GM21526 (cell line): ENCODE results near the gene ITPR1.

ENCODE experiments used
- ATAC-seq: cut with Tn5 transposase; IDR thresholded peaks from one replicate; pipeline ENCODE4 v1.9.1; 2021; ENCODE audit warnings: moderate library complexity; ENCODE audit not compliant: unreplicated experiment, low FRiP score

The ITPR1 gene

GRCh38 chr3:4859788-4860187 is 366.6 kb downstream of the ITPR1 start:
- ATAC-seq = no peak

DNA sequence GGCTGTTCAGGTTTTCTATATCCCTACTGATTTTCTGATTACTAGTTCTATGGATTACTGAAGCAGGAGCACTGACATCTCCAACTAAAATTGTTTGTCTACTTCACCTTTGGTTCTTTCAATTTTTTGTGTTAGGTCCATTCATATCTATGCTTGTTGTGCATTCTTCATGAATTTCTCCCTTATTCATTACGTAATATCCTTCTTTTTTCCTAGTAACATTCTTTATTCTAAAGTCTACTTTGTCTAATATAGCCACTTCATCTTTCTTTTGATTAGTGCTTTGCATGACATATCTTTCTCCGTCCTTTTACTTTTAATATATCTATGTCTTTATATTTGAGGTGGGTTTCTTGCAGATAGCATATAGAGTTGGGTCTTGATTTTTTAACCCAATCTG is 369.8 kb downstream of the ITPR1 start:
- ATAC-seq = no peak

GRCh38 chr3:4864503-4864902 is 371.4 kb downstream of the ITPR1 start:
- no peak for ATAC-seq

DNA sequence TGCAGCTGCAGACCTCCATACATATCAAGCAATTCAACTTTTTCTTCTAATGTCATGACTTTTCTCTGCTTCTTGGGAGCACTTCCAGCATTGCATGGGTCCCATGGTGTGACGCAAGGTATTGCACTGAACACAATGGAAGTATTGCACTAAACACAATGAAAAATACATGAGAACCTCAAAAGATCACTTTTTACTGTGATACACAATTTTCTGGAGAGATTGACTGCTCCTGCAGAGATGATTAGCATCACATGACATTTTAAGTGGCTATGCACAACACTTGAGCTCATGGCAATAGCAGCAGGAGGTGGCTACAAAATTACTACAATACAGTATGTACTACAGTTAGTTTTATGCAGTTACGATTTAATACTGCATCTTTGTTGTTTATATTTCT is 372.6 kb downstream of the ITPR1 start:
- ATAC-seq = no peak

GRCh38 chr3:4866866-4867265 is 373.7 kb downstream of the ITPR1 start:
- ATAC-seq = no peak

GRCh38 chr3:4877173-4877787 is 384.1 kb downstream of the ITPR1 start:
- ATAC-seq = no peak

DNA sequence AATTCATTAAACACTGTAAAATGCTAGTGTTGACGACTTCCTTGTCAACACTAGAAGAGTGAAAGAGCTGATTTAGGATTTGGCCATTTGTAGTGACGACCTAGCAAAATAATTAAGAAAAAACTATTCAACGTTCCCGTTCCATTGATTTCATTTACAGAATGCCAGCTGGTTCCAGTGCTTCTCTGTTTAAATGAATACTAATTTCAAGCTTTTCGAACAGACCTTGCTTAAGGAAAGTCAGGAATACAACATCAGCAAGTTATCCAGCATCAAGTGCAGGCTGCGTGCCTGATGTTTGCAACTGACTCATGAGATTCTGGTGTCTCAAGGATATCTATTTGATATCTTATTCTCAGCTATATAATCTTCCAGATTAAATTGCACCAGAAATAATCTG is 387.7 kb downstream of the ITPR1 start:
- no peak for ATAC-seq

- ATAC-seq = no peak
These were observed 389.4 kb downstream of the ITPR1 start for GRCh38 chr3:4882548-4882947.

- ATAC-seq = no peak
These were observed 389.9 kb downstream of the ITPR1 start for GRCh38 chr3:4883011-4883410.

GRCh38 chr3:4884888-4885287 is 391.7 kb downstream of the ITPR1 start:
- ATAC-seq = no peak

DNA sequence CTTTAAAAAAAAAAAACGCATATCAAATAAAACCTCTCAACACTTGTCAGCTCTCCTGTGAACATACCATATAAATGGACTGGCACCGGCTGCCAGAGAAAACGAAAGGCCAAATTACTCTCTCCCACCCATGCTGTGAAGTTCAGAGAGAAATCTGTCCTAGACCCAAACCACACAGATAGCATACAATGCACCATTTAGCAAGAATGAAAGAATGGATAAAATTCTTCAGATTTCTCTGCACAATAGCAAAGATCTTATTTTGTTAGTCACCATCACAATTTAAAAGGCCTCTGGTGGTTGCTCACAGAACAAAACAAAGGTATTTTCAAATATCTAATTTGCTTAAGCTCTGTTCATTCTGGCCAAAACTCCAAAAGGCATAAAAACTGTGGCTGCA is 392.2 kb downstream of the ITPR1 start:
- no peak for ATAC-seq

DNA sequence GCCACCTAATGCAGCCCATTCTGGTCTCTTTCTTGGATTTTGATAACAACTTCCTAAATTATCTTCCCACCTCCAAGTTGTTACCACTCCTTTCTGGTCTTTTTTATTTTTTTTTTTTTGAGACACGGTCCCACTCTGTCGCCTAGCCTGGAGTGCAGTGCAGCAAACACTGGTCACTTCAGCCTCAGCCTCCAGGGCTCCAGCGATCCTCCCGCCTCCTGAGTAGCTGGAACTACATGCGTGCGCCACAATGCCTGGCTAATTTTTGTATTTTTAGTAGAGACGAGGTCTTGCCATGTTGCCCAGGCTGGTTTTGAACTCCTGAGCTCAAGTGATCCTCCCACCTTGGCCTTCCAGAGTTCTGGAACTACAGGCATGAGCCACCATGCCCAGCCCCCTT is 393.3 kb downstream of the ITPR1 start:
- no peak for ATAC-seq

DNA sequence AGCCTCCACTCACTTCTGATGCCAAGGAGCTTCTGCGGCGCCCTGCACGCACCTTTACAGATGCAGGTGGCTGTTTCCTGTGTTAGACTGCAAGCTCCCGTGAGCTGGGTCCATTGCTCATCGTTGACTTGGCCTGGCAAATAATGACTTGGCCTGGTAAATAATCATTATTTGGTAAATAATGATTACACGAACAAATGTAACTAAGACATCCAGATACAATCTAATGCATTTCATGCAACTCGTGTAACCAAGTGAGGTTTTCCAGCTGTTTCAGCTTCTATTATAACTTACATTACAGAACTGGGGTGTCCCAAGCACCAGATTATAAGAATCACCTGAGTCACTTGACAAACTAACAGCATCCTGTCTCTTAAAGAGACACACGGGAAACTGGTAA is 394.0 kb downstream of the ITPR1 start:
- no peak for ATAC-seq

DNA sequence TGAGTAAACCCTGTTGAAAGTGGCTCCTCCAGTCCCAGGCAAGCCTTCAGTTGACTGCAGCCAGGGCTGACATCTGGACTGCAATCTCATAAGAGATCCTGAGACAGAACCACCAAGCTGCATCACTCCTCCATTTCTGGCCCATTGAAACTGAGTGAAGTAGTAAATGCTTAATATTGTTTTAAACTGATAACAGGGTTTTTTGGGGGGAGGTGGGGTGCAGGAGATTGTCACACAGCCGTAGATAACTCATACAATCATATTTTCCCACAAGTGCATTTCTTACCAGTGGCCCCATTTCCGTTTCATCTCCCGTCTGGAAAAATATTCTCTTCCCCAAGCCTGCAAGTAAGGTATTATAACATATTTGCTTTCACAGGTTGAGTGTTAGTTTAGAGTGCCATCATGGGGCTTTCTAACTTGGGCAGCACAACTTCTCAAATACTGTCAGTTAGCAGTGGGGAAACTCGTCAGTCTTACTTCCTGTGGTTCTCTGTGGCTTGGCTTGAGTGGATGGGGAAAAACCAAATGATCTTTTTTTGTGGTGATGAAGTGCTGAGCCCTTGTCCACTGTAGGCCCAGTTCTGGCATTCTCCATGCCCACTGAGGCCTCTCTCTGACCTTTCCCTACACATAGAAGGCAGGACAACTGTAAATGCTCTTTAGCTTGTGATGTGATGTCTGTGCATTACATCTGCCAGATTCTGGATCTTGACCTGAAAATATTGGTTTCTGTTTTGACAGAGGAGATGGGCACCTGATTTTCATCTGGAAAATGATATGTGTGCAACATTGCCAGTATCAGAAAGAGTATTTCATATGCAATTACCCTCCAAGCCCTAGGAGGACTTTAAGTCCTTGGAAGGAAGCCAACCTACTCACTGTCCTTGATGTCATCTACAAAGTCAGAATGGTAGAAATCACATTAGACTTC is 396.0 kb downstream of the ITPR1 start:
- ATAC-seq = no peak

- ATAC-seq = no peak
These were observed 396.7 kb downstream of the ITPR1 start for GRCh38 chr3:4889896-4890295.

- ATAC-seq = no peak
These were observed 401.9 kb downstream of the ITPR1 start for GRCh38 chr3:4894891-4895530.

DNA sequence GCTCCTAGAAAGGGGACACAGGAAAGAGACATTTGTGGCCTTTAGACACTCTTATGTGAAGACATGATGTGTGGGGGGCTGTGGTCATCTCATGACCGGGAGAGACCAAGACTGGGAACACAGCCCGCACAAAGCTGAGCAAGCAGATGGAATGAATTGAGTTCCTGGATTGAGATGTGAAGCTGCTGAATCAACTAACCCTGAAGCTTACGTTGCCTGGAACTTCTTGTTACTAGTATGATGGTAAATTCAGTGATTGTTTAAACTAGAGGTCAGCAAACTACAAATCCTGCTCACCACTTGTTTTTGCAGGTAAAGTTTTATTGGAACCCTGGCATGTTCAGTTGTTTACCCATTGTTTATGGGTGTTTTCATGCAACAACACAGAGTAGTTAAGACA is 402.7 kb downstream of the ITPR1 start:
- ATAC-seq = no peak
